Gastroesophageal sphincter (tissue), 4 donors: Measurements from ENCODE around the gene PIP5K1B. TPM values are rescaled to one million over a fixed set of nuclear protein-coding genes. Genes with fewer than 3 reads are reported as not detected.

Source experiments
- ATAC-seq: fragments of 150-250 bp; one replicate; pipeline ENCODE4 v1.9.1; 2016; ENCODE audit warnings: mild to moderate bottlenecking, moderate library complexity
- H3K27ac ChIP-seq, 4 donors: fragments of 200-600 bp; sonication (generic) in 3 of 4; 1 replicate in 3 of 4; 2 replicates in 1 of 4; pipeline ENCODE4 v1.5.1; 2016 to 2019
- H3K27me3 ChIP-seq: fragments of 200-600 bp; sonication (generic); one replicate; pipeline ENCODE4 v1.5.1; 2019
- H3K36me3 ChIP-seq, 2 donors: fragments of 200-600 bp; sonication (generic); one replicate each; pipeline ENCODE4 v1.5.1; 2019; ENCODE audit warnings: control low read depth in 1 of 2
- H3K4me1 ChIP-seq, 3 donors: fragments of 200-600 bp; sonication (generic); 1 replicate in 2 of 3; 2 replicates in 1 of 3; pipeline ENCODE4 v1.5.1; 2016 to 2019; ENCODE audit warnings: control low read depth in 2 of 3
- H3K4me3 ChIP-seq, 2 donors: fragments of 200-600 bp; sonication (generic); one replicate each; pipeline ENCODE4 v1.5.1; 2019; ENCODE audit warnings: mild to moderate bottlenecking in 1 of 2, moderate library complexity in 1 of 2
- H3K9me3 ChIP-seq, 3 donors: fragments of 200-600 bp; sonication (generic); one replicate each; pipeline ENCODE4 v1.5.1; 2017 to 2019; ENCODE audit warnings: control low read depth in 2 of 3
- CTCF ChIP-seq, 4 experiments: fragments of 200-600 bp in 2 of 4; fragments of 450-650 bp in 2 of 4; sonication (generic) in 1 of 4; IDR thresholded peaks; one replicate each; pipeline ENCODE4 v1.5.1; 2017 to 2019; ENCODE audit warnings: antibody characterized with exemption in 4 of 4, mild to moderate bottlenecking in 2 of 4, moderate library complexity in 2 of 4
- EP300 ChIP-seq: sonication (generic); formaldehyde crosslinking; IDR thresholded peaks from one replicate; pipeline ENCODE4 v1.6.1; 2017; ENCODE audit warnings: antibody characterized with exemption, mild to moderate bottlenecking
- POLR2A ChIP-seq, 2 donors: fragments of 450-650 bp; IDR thresholded peaks; one replicate each; pipeline ENCODE4 v1.6.1; 2017; ENCODE audit warnings: antibody characterized with exemption in 2 of 2, mild to moderate bottlenecking in 2 of 2, moderate library complexity in 1 of 2
- POLR2AphosphoS5 ChIP-seq: sonication (generic); formaldehyde crosslinking; IDR thresholded peaks from one replicate; pipeline ENCODE4 v1.6.1; 2017; ENCODE audit warnings: antibody characterized with exemption
- WGBS, 2 donors: methylation state at CpG; one replicate each; pipeline ENCODE4 v1.1.5; 2018; ENCODE audit warnings: low coverage in 1 of 2; 5-methylcytosine and 5-hydroxymethylcytosine counted together
- total RNA-seq, 4 donors: library from RNA; depleted of rRNA; stranded (reverse); fragments of >200 nt; gene quantifications; one replicate each; pipeline ENCODE4 v1.1.0, GENCODE V29; 2016

PIP5K1B gene
- total RNA-seq, 4 donors from 2014 or later: 0.67 to 5.1 (median 1.2) TPM

- TF ChIP-seq CTCF (IDR thresholded peaks at IDR 0.05) (no peak), POLR2AphosphoS5 (no peak), POLR2A (IDR thresholded peaks at IDR 0.05) (no peak), EP300 (no peak)
- H3K36me3 ChIP-seq: peaks cover 0 to 9% of the 10 kb centered on the region in 2 donors
- no peaks in the 10 kb centered on the region for H3K9me3 ChIP-seq
- no peak for ATAC-seq
- H3K27ac ChIP-seq: no peak overlapping the region
- H3K4me3 ChIP-seq: no peak overlapping the region
- H3K4me1 ChIP-seq: peaks cover 20 to 50% (median 24%) of the 10 kb centered on the region in 3 donors
- H3K27me3 ChIP-seq: no peaks in the 10 kb centered on the region
- 32 to 33% methylated on average over 2 of the region's 2 CpGs for WGBS, 2 donors
Observed at GRCh38 chr9:68785965-68786364, 80.9 kb downstream of the PIP5K1B start.

GRCh38 chr9:68791169-68791568 is 86.1 kb downstream of the PIP5K1B start:
- WGBS, 2 donors: 90 to 97% methylated on average over 3 of the region's 3 CpGs
- ATAC-seq: no peak
- Histone ChIP-seq H3K4me1 (no peaks in the 10 kb centered on the region), H3K27me3 (no peaks in the 10 kb centered on the region), H3K9me3 (no peaks in the 10 kb centered on the region), H3K36me3 (peaks cover 0 to 9% of the 10 kb centered on the region in 2 donors), H3K27ac (no peak overlapping the region), H3K4me3 (no peak overlapping the region)
- TF ChIP-seq POLR2AphosphoS5 (no peak), CTCF (IDR thresholded peaks at IDR 0.05) (no peak), POLR2A (IDR thresholded peaks at IDR 0.05) (no peak), EP300 (no peak)

- Histone ChIP-seq H3K4me1 (no peaks in the 10 kb centered on the region), H3K27ac (no peak overlapping the region), H3K27me3 (no peaks in the 10 kb centered on the region), H3K9me3 (no peaks in the 10 kb centered on the region), H3K36me3 (no peaks in the 10 kb centered on the region), H3K4me3 (no peak overlapping the region)
- WGBS, 2 donors: 88 to 89% methylated on average over 4 to 6 of the region's 6 CpGs
- TF ChIP-seq CTCF (IDR thresholded peaks at IDR 0.05) (no peak), POLR2A (IDR thresholded peaks at IDR 0.05) (no peak), POLR2AphosphoS5 (no peak), EP300 (no peak)
- no peak for ATAC-seq
Observed at GRCh38 chr9:68793605-68794343, 88.7 kb downstream of the PIP5K1B start.

- TF ChIP-seq POLR2A (IDR thresholded peaks at IDR 0.05): no peak
- no peak for TF ChIP-seq CTCF (IDR thresholded peaks at IDR 0.05)
- TF ChIP-seq POLR2AphosphoS5: no peak
- no peak for TF ChIP-seq EP300
- Histone ChIP-seq H3K27me3 (no peaks in the 10 kb centered on the region), H3K4me1 (no peaks in the 10 kb centered on the region), H3K27ac (no peak overlapping the region), H3K9me3 (no peaks in the 10 kb centered on the region), H3K4me3 (no peak overlapping the region), H3K36me3 (no peaks in the 10 kb centered on the region)
- 25 to 31% methylated on average over 4 of the region's 4 CpGs for WGBS, 2 donors
- no peak for ATAC-seq
Observed at GRCh38 chr9:68794898-68795297, 89.9 kb downstream of the PIP5K1B start.

- Histone ChIP-seq H3K27ac (no peak overlapping the region), H3K27me3 (no peaks in the 10 kb centered on the region), H3K4me1 (no peaks in the 10 kb centered on the region), H3K36me3 (no peaks in the 10 kb centered on the region), H3K9me3 (no peaks in the 10 kb centered on the region), H3K4me3 (no peak overlapping the region)
- ATAC-seq: no peak
- no peak for TF ChIP-seq POLR2AphosphoS5
- TF ChIP-seq CTCF (IDR thresholded peaks at IDR 0.05): no peak
- TF ChIP-seq EP300: no peak
- TF ChIP-seq POLR2A (IDR thresholded peaks at IDR 0.05): no peak
- WGBS, 2 donors: 38 to 67% methylated on average over 2 of the region's 2 CpGs
Observed at GRCh38 chr9:68795411-68795810, 90.4 kb downstream of the PIP5K1B start.
